ENCODE measurements around the gene RHOBTB3.

Gene RHOBTB3

GRCh38 chr5:95817430-95817829, 86.3 kb downstream of the RHOBTB3 start:
- in situ Hi-C loops (cut with MboI; ENCODE audit: low sequenced_read_pairs) = no loop called here

GRCh38 chr5:95818181-95819147, 87.3 kb downstream of the RHOBTB3 start:
- in situ Hi-C loops (cut with MboI; ENCODE audit: low sequenced_read_pairs) = no loop called here

GRCh38 chr5:95821110-95822021, 90.2 kb downstream of the RHOBTB3 start:
- in situ Hi-C loops (cut with MboI; ENCODE audit: low sequenced_read_pairs) = no loop called here

GRCh38 chr5:95822043-95822541, 91.0 kb downstream of the RHOBTB3 start:
- in situ Hi-C loops (cut with MboI; ENCODE audit: low sequenced_read_pairs) = no loop called here

GRCh38 chr5:95822542-95823181, 91.5 kb downstream of the RHOBTB3 start, which contains the start of gene GLRX:
Gene GLRX (minus strand): TSS chr5:95822726. CDS start chr5:95822662, 64 bp downstream.
- in situ Hi-C loops (cut with MboI; ENCODE audit: low sequenced_read_pairs) = no loop called here

- in situ Hi-C loops (cut with MboI; ENCODE audit: low sequenced_read_pairs) = no loop called here
These were observed 92.1 kb downstream of the RHOBTB3 start for GRCh38 chr5:95823218-95823737.

- in situ Hi-C loops (cut with MboI; ENCODE audit: low sequenced_read_pairs) = no loop called here
These were observed 92.8 kb downstream of the RHOBTB3 start for GRCh38 chr5:95823738-95824609.

- in situ Hi-C loops (cut with MboI; ENCODE audit: low sequenced_read_pairs) = loop anchor here (25.0 kb wide), 1 partner anchor 537 kb away; the partner anchor contains the start of gene MCTP1
These were observed 93.6 kb downstream of the RHOBTB3 start for GRCh38 chr5:95824747-95825146.

- in situ Hi-C loops (cut with MboI; ENCODE audit: low sequenced_read_pairs) = loop anchor here (25.0 kb wide), 1 partner anchor 538 kb away; the partner anchor contains the start of gene MCTP1
These were observed 94.4 kb downstream of the RHOBTB3 start for GRCh38 chr5:95825495-95825894.

GRCh38 chr5:95826949-95827891, 96.1 kb downstream of the RHOBTB3 start:
- in situ Hi-C loops (cut with MboI; ENCODE audit: low sequenced_read_pairs) = loop anchor here (25.0 kb wide), 1 partner anchor 540 kb away; the partner anchor contains the start of gene MCTP1

GRCh38 chr5:95827892-95828246, 96.7 kb downstream of the RHOBTB3 start:
- in situ Hi-C loops (cut with MboI; ENCODE audit: low sequenced_read_pairs) = loop anchor here (25.0 kb wide), 1 partner anchor 541 kb away; the partner anchor contains the start of gene MCTP1

GRCh38 chr5:95830226-95830625, 99.1 kb downstream of the RHOBTB3 start:
- in situ Hi-C loops (cut with MboI; ENCODE audit: low sequenced_read_pairs) = loop anchor here (25.0 kb wide), 1 partner anchor 543 kb away; the partner anchor contains the start of gene MCTP1

GRCh38 chr5:95832664-95833063, 101.5 kb downstream of the RHOBTB3 start:
- in situ Hi-C loops (cut with MboI; ENCODE audit: low sequenced_read_pairs) = loop anchor here (25.0 kb wide), 1 partner anchor 545 kb away; the partner anchor contains the start of gene MCTP1

- in situ Hi-C loops (cut with MboI; ENCODE audit: low sequenced_read_pairs) = loop anchor here (25.0 kb wide), 1 partner anchor 549 kb away; the partner anchor contains the start of gene MCTP1
These were observed 104.7 kb downstream of the RHOBTB3 start for GRCh38 chr5:95835682-95836385.

GRCh38 chr5:95836544-95836943, 105.4 kb downstream of the RHOBTB3 start:
- in situ Hi-C loops (cut with MboI; ENCODE audit: low sequenced_read_pairs) = loop anchor here (25.0 kb wide), 1 partner anchor 549 kb away; the partner anchor contains the start of gene MCTP1

- in situ Hi-C loops (cut with MboI; ENCODE audit: low sequenced_read_pairs) = loop anchor here (25.0 kb wide), 1 partner anchor 550 kb away; the partner anchor contains the start of gene MCTP1
These were observed 105.8 kb downstream of the RHOBTB3 start for GRCh38 chr5:95836971-95837370.

- in situ Hi-C loops (cut with MboI; ENCODE audit: low sequenced_read_pairs) = loop anchor here (25.0 kb wide), 1 partner anchor 550 kb away; the partner anchor contains the start of gene MCTP1
These were observed 106.4 kb downstream of the RHOBTB3 start for GRCh38 chr5:95837492-95837891.
